Measurements from ENCODE around the gene CDAN1.

GRCh38 chr15:42711746-42712145, 25.2 kb downstream of the CDAN1 start:
- TF ChIP-seq, protein P1, sequence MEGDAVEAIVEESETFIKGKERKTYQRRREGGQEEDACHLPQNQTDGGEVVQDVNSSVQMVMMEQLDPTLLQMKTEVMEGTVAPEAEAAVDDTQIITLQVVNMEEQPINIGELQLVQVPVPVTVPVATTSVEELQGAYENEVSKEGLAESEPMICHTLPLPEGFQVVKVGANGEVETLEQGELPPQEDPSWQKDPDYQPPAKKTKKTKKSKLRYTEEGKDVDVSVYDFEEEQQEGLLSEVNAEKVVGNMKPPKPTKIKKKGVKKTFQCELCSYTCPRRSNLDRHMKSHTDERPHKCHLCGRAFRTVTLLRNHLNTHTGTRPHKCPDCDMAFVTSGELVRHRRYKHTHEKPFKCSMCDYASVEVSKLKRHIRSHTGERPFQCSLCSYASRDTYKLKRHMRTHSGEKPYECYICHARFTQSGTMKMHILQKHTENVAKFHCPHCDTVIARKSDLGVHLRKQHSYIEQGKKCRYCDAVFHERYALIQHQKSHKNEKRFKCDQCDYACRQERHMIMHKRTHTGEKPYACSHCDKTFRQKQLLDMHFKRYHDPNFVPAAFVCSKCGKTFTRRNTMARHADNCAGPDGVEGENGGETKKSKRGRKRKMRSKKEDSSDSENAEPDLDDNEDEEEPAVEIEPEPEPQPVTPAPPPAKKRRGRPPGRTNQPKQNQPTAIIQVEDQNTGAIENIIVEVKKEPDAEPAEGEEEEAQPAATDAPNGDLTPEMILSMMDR (IDR thresholded peaks at IDR 0.05; ENCODE audit: insufficient read depth, low read depth, low read length), result no peak
- TF ChIP-seq EZH2 (IDR thresholded peaks at IDR 0.05; ENCODE audit: insufficient read depth, low read length), result no peak
